HepG2 (cell line): ENCODE data around the gene FIZ1. TPM values are rescaled to one million over a fixed set of nuclear protein-coding genes. Genes with fewer than 3 reads are reported as not detected.

Experiments used
- AKNA ChIP-seq: sonication (generic); formaldehyde crosslinking; IDR thresholded peaks from 2 replicates; pipeline ENCODE4 v1.4.0; 2020; ENCODE audit warnings: missing genetic modification reagents, borderline replicate concordance
- KLF9 ChIP-seq: IDR thresholded peaks from 2 replicates; pipeline ENCODE4 v1.6.1; 2016; ENCODE audit warnings: low read depth
- MATR3 ChIP-seq: sonication (generic); formaldehyde crosslinking; IDR thresholded peaks from 2 replicates; pipeline ENCODE4 v1.4.0; 2020; ENCODE audit warnings: missing genetic modification reagents
- NFYB ChIP-seq: sonication (generic); formaldehyde crosslinking; IDR thresholded peaks from 2 replicates; pipeline ENCODE4 v1.4.0; 2020; ENCODE audit warnings: missing genetic modification reagents
- POLR2G ChIP-seq: fragments of 200-400 bp; formaldehyde crosslinking; IDR thresholded peaks from 2 replicates; pipeline ENCODE4 v1.6.1; 2018; ENCODE audit warnings: mild to moderate bottlenecking, low read depth, low read length, moderate library complexity
- SKIL ChIP-seq: sonication (generic); formaldehyde crosslinking; IDR thresholded peaks from 2 replicates; pipeline ENCODE4 v1.8.0; 2022; ENCODE audit warnings: missing genetic modification reagents, mild to moderate bottlenecking, moderate library complexity, borderline replicate concordance
- SNAPC5 ChIP-seq: sonication (generic); formaldehyde crosslinking; IDR thresholded peaks from 2 replicates; pipeline ENCODE4 v1.8.1; 2023; ENCODE audit warnings: mild to moderate bottlenecking, missing genetic modification reagents, borderline replicate concordance
- TERF1 ChIP-seq: sonication (generic); formaldehyde crosslinking; IDR thresholded peaks from 2 replicates; pipeline ENCODE4 v1.8.0; 2022; ENCODE audit warnings: mild to moderate bottlenecking, missing genetic modification reagents, moderate library complexity
- ZNF205 ChIP-seq: IDR thresholded peaks from 2 replicates; pipeline ENCODE4 v1.6.1; 2018; ENCODE audit warnings: missing biosample characterization, missing genetic modification reagents
- ZNF207 ChIP-seq: fragments of 450-650 bp; IDR thresholded peaks from 2 replicates; pipeline ENCODE4 v1.6.1; 2016; ENCODE audit warnings: antibody characterized with exemption, borderline replicate concordance
- ZNF335 ChIP-seq: sonication (generic); formaldehyde crosslinking; IDR thresholded peaks from 2 replicates; pipeline ENCODE4 v1.4.0; 2020; ENCODE audit warnings: missing genetic modification reagents
- ZNF431 ChIP-seq: sonication (generic); formaldehyde crosslinking; IDR thresholded peaks from 2 replicates; pipeline ENCODE4 v1.9.0; 2022; ENCODE audit warnings: missing genetic modification reagents, low read depth, mild to moderate bottlenecking, borderline replicate concordance
- ZNF512B ChIP-seq: sonication (generic); formaldehyde crosslinking; IDR thresholded peaks from 2 replicates; pipeline ENCODE4 v1.5.1; 2020; ENCODE audit warnings: missing genetic modification reagents, mild to moderate bottlenecking, borderline replicate concordance
- ZNF513 ChIP-seq: sonication (generic); formaldehyde crosslinking; conservative IDR thresholded peaks from 2 replicates; pipeline ENCODE4 v1.5.0; 2020; ENCODE audit warnings: missing genetic modification reagents
- ZNF558 ChIP-seq: sonication (generic); formaldehyde crosslinking; IDR thresholded peaks from 2 replicates; pipeline ENCODE4 v1.9.0; 2022; ENCODE audit warnings: mild to moderate bottlenecking, missing genetic modification reagents, borderline replicate concordance
- ZNF570 ChIP-seq: sonication (generic); formaldehyde crosslinking; IDR thresholded peaks from 2 replicates; pipeline ENCODE4 v1.4.0; 2020; ENCODE audit warnings: mild to moderate bottlenecking, missing genetic modification reagents, borderline replicate concordance
- ZNF672 ChIP-seq: sonication (generic); formaldehyde crosslinking; IDR thresholded peaks from 2 replicates; pipeline ENCODE4 v1.8.1; 2022; ENCODE audit warnings: missing genetic modification reagents
- polyA plus RNA-seq, 8 experiments: library from polyadenylated mRNA; depleted of rRNA in 3 of 8; stranded (reverse) in 7 of 8; unstranded in 1 of 8; fragments of >200 nt; fragmentation: Illumina TruSeq in 4 of 8; extraction: Trizol in 4 of 8; gene quantifications; 2 replicates each; pipeline versions ENCODE4 v1.2.1 to v1.2.3, GENCODE V29; 2011 to 2016; ENCODE audit warnings: low read depth in 4 of 8, missing spikeins in 1 of 8, mixed read lengths in 1 of 8; ENCODE audit not compliant: insufficient read depth in 1 of 8
- total RNA-seq, 5 experiments: library from RNA; depleted of rRNA; stranded (reverse); fragments of >200 nt; fragmentation: Illumina TruSeq; extraction: Trizol; gene quantifications; 2 replicates each; pipeline ENCODE4 v1.2.3, GENCODE V29; 2016; ENCODE audit warnings: low read depth in 1 of 5

FIZ1 gene
- total and polyA plus RNA-seq, 2 of the 13 experiments (the other 11 are each of a cell fraction or from before 2014, with no cell fraction given), result 3.6 to 5.9 TPM

- TF ChIP-seq ZNF207 (no peak), ZNF512B (CRISPR knock-in tag) (no peak), ZNF570 (CRISPR knock-in tag) (no peak), MATR3 (CRISPR knock-in tag) (no peak), ZNF672 (no peak), NFYB (CRISPR knock-in tag) (no peak), ZNF205 (CRISPR knock-in tag) (no peak), ZNF558 (CRISPR knock-in tag) (0 out of 2 replicates have a peak, but pooled peaks have one; percentile 24), ZNF513 (CRISPR knock-in tag) (no peak), ZNF335 (CRISPR knock-in tag) (no peak), KLF9 (CRISPR knock-in tag) (no peak), SNAPC5 (no peak), AKNA (CRISPR knock-in tag) (no peak), TERF1 (CRISPR knock-in tag) (no peak), SKIL (CRISPR knock-in tag) (no peak), POLR2G (peak; percentile 51), ZNF431 (CRISPR knock-in tag) (no peak)
Measured at GRCh38 chr19:55580628-55581144, 18.6 kb downstream of the FIZ1 start, which contains the start of gene ZNF579 (continued).
